ENCODE results near the gene TRMT5.

- TF ChIP-seq CTCF (IDR thresholded peaks at IDR 0.05) (no peak), POLR2A (IDR thresholded peaks at IDR 0.05) (no peak)
These were observed 45.6 kb downstream of the TRMT5 start for GRCh38 chr14:60935319-60935718.

Measured in adrenal gland (tissue), 5 donors.